IMR-90 (cell line): Measurements from ENCODE around the gene MMP2. TPM values are rescaled to one million over a fixed set of nuclear protein-coding genes. Genes with fewer than 3 reads are reported as not detected.
A peak's percentile ranks its signal among the peaks of the same experiment; 100 is the strongest.

ENCODE experiments used
- ATAC-seq: fragments of 200-7000 bp; cut with Tn5 transposase; 2 replicates; pipeline ENCODE4 v1.9.1; 2020; ENCODE audit warnings: low read depth, mild to moderate bottlenecking, moderate library complexity
- BruUV-seq: library from RNA; stranded (reverse); fragments of 400-500 nt; replicated peaks from 2 replicates; lab custom pipeline; 2021; lab: Mats Ljungman, UMichigan
- CTCF ChIA-PET: fragments of 300-600 bp; formaldehyde crosslinking; extraction: SDS; loops from one replicate; lab custom pipeline; 2021; ENCODE audit warnings: antibody characterized with exemption; lab: Yijun Ruan, JAX
- POLR2A ChIA-PET: fragments of 300-600 bp; sonication (Branson Sonifier 250); formaldehyde crosslinking; loops from one replicate; lab custom pipeline; 2022; ENCODE audit warnings: antibody characterized with exemption; ENCODE audit not compliant: unreplicated experiment; lab: Charles Lee
- DNase-seq: peaks from one replicate; pipeline ENCODE4 v3.0.0; 2013
- H2AFZ ChIP-seq: replicated peaks from 2 replicates; pipeline ENCODE3; 2013; ENCODE audit warnings: low read length, mild to moderate bottlenecking; ENCODE audit not compliant: poor library complexity
- H2AK5ac ChIP-seq: 2 replicates; pipeline ENCODE4 v1.6.1; 2013; ENCODE audit warnings: low read depth, low read length, inconsistent platforms
- H2AK9ac ChIP-seq: replicated peaks from 2 replicates; pipeline ENCODE3; 2013; ENCODE audit warnings: mild to moderate bottlenecking, low read depth, low read length, moderate library complexity; ENCODE audit not compliant: poor library complexity
- H2BK120ac ChIP-seq: 2 replicates; pipeline ENCODE4 v1.6.1; 2013; ENCODE audit warnings: low read depth, low read length, inconsistent platforms
- H2BK15ac ChIP-seq: 3 replicates; pipeline ENCODE4 v1.6.1; 2013; ENCODE audit warnings: low read depth, low read length, inconsistent platforms
- H2BK20ac ChIP-seq: 2 replicates; pipeline ENCODE4 v1.6.1; 2013; ENCODE audit warnings: low read depth, mild to moderate bottlenecking, inconsistent platforms, low read length, moderate library complexity
- H2BK5ac ChIP-seq: 2 replicates; pipeline ENCODE4 v1.6.1; 2013; ENCODE audit warnings: mild to moderate bottlenecking, low read depth, low read length, inconsistent platforms; ENCODE audit not compliant: poor library complexity, severe bottlenecking
- H3K14ac ChIP-seq: replicated peaks from 2 replicates; pipeline ENCODE4 v1.6.1; 2013; ENCODE audit warnings: low read depth, low read length, inconsistent platforms
- H3K18ac ChIP-seq: 2 replicates; pipeline ENCODE4 v1.6.1; 2013; ENCODE audit warnings: low read depth, low read length, control low read depth
- H3K23ac ChIP-seq: 2 replicates; pipeline ENCODE4 v1.6.1; 2013; ENCODE audit warnings: low read depth, low read length, inconsistent platforms
- H3K27ac ChIP-seq: 2 replicates; pipeline ENCODE4 v1.5.1; 2013; ENCODE audit warnings: mild to moderate bottlenecking, control low read depth, low read length; ENCODE audit not compliant: insufficient read depth
- H3K27me3 ChIP-seq: 2 replicates; pipeline ENCODE4 v1.6.1; 2013; ENCODE audit warnings: low read length; ENCODE audit not compliant: control insufficient read depth, insufficient read depth
- H3K36me3 ChIP-seq: 2 replicates; pipeline ENCODE4 v1.6.1; 2013; ENCODE audit warnings: low read length, mixed read lengths; ENCODE audit not compliant: control insufficient read depth, insufficient read depth
- H3K4ac ChIP-seq: 2 replicates; pipeline ENCODE4 v1.6.1; 2013; ENCODE audit warnings: low read depth, low read length, inconsistent platforms
- H3K4me1 ChIP-seq: 2 replicates; pipeline ENCODE4 v1.6.1; 2013; ENCODE audit warnings: low read length, mixed read lengths; ENCODE audit not compliant: control insufficient read depth, insufficient read depth
- H3K4me2 ChIP-seq: 2 replicates; pipeline ENCODE4 v1.6.1; 2013; ENCODE audit warnings: low read depth, mild to moderate bottlenecking, control low read depth, low read length, moderate library complexity
- H3K4me3 ChIP-seq: 2 replicates; pipeline ENCODE4 v1.5.1; 2013; ENCODE audit warnings: low read depth, mild to moderate bottlenecking, control low read depth, low read length, moderate library complexity; ENCODE audit not compliant: insufficient read depth
- H3K56ac ChIP-seq: 2 replicates; pipeline ENCODE4 v1.6.1; 2013; ENCODE audit warnings: low read length, inconsistent platforms; ENCODE audit not compliant: insufficient read depth; ENCODE audit errors: extremely low read depth
- H3K79me1 ChIP-seq, 2 experiments: 2 replicates each; pipeline ENCODE4 v1.6.1; 2013; ENCODE audit warnings: low read length in 2 of 2, inconsistent platforms in 1 of 2, low read depth in 1 of 2
- H3K9ac ChIP-seq: 2 replicates; pipeline ENCODE4 v1.6.1; 2013; ENCODE audit warnings: low read depth, low read length, control low read depth
- H3K9me1 ChIP-seq: 2 replicates; pipeline ENCODE4 v1.6.1; 2013; ENCODE audit warnings: low read length, inconsistent platforms; ENCODE audit not compliant: insufficient read depth
- H3K9me3 ChIP-seq: 2 replicates; pipeline ENCODE4 v1.6.1; 2013; ENCODE audit warnings: low read length; ENCODE audit not compliant: control insufficient read depth, insufficient read depth
- H4K20me1 ChIP-seq: 2 replicates; pipeline ENCODE4 v1.6.1; 2013; ENCODE audit warnings: low read length, inconsistent platforms; ENCODE audit not compliant: insufficient read depth
- H4K5ac ChIP-seq: 2 replicates; pipeline ENCODE4 v1.6.1; 2013; ENCODE audit warnings: mild to moderate bottlenecking, low read depth, low read length, control low read depth
- H4K8ac ChIP-seq, 2 experiments: 2 replicates each; pipeline ENCODE4 v1.6.1; 2013; ENCODE audit warnings: low read depth in 2 of 2, low read length in 2 of 2, control low read depth in 1 of 2, inconsistent platforms in 1 of 2
- H4K91ac ChIP-seq: 2 replicates; pipeline ENCODE4 v1.6.1; 2013; ENCODE audit warnings: low read depth, low read length, inconsistent platforms; ENCODE audit not compliant: insufficient read depth
- BHLHE40 ChIP-seq: fragments of 150-350 bp; IDR thresholded peaks from 2 replicates; pipeline ENCODE4 v1.6.1; 2016; ENCODE audit warnings: mild to moderate bottlenecking, low read depth, low read length
- CTCF ChIP-seq: conservative IDR thresholded peaks from 2 replicates; pipeline ENCODE4 v1.5.1; 2012; ENCODE audit warnings: mild to moderate bottlenecking, low read depth, low read length, improper control_type of control experiment
- FOS ChIP-seq: fragments of 150-350 bp; IDR thresholded peaks from 2 replicates; pipeline ENCODE4 v1.6.1; 2016; ENCODE audit warnings: low read depth, low read length
- MAFK ChIP-seq: IDR thresholded peaks from 2 replicates; pipeline ENCODE4 v1.6.1; 2012; ENCODE audit warnings: low read depth, low read length, improper control_type of control experiment
- MAZ ChIP-seq: IDR thresholded peaks from 2 replicates; pipeline ENCODE4 v1.6.1; 2012; ENCODE audit warnings: low read depth, mild to moderate bottlenecking, low read length, improper control_type of control experiment, moderate library complexity, borderline replicate concordance
- MXI1 ChIP-seq: IDR thresholded peaks from 2 replicates; pipeline ENCODE4 v1.6.1; 2012; ENCODE audit warnings: low read depth, mild to moderate bottlenecking, low read length, moderate library complexity, borderline replicate concordance
- NFE2L2 ChIP-seq: fragments of 150-350 bp; IDR thresholded peaks from 2 replicates; pipeline ENCODE4 v1.6.1; 2016; ENCODE audit warnings: low read depth, mild to moderate bottlenecking, low read length
- RAD21 ChIP-seq: IDR thresholded peaks from 2 replicates; pipeline ENCODE4 v1.6.1; 2012; ENCODE audit warnings: low read length, improper control_type of control experiment
- RFX5 ChIP-seq: IDR thresholded peaks from 2 replicates; pipeline ENCODE4 v1.8.0; 2012; ENCODE audit warnings: low read depth, mild to moderate bottlenecking, low read length, moderate library complexity
- SMC3 ChIP-seq: fragments of 150-350 bp; IDR thresholded peaks from 2 replicates; pipeline ENCODE4 v1.6.1; 2016; ENCODE audit warnings: low read depth, mild to moderate bottlenecking, antibody characterized with exemption, low read length, moderate library complexity
- WGBS, 2 experiments: methylation state at CpG; one replicate each; pipeline versions ENCODE4 v1.1.5 to v1.1.7; 2013; ENCODE audit warnings: missing lambda C conversion rate in 2 of 2; ENCODE audit not compliant: insufficient read length in 1 of 2; ENCODE audit errors: extremely low coverage in 2 of 2; 5-methylcytosine and 5-hydroxymethylcytosine counted together
- dilution Hi-C: fragments of 300-500 bp; cut with HindIII; formaldehyde crosslinking; loops from one replicate; pipeline ENCODE4 v1.14.3; 2018; ENCODE audit warnings: low sequenced_read_pairs; ENCODE audit not compliant: unreplicated experiment
- in situ Hi-C: fragments of 300-500 bp; cut with MboI; formaldehyde crosslinking; loops from 3 replicates; pipeline ENCODE4 v1.14.3; 2019; ENCODE audit warnings: low sequenced_read_pairs, inconsistent platforms, mixed read lengths
- intact Hi-C: fragments of 100-400 bp; cut with micrococcal nuclease; formaldehyde crosslinking; loops from 2 replicates; pipeline ENCODE4 v1.10.0; 2022
- polyA plus RNA-seq, 3 experiments: library from polyadenylated mRNA; depleted of rRNA; stranded (reverse); fragments of >200 nt; gene quantifications; 2 replicates each; pipeline ENCODE4 v1.2.3, GENCODE V29; 2012; ENCODE audit warnings: low replicate concordance in 1 of 3
- total RNA-seq: library from RNA; depleted of rRNA; stranded (reverse); fragments of >200 nt; gene quantifications from 2 replicates; pipeline ENCODE4 v1.2.3, GENCODE V29; 2012
- TF ChIP-seq, protein P1 (sequence below): fragments of 150-350 bp; IDR thresholded peaks from 2 replicates; pipeline ENCODE4 v1.6.1; 2016; ENCODE audit warnings: low read depth, mild to moderate bottlenecking, low read length, moderate library complexity, borderline replicate concordance

The MMP2 gene
- total and polyA plus RNA-seq, 2 of the 4 experiments (the other 2 are of a cell fraction): 240 to 574 TPM

- peak; percentile 75 for TF ChIP-seq BHLHE40
These were observed 1.2 kb downstream of the MMP2 start (continued) for GRCh38 chr16:55480228-55480655.

- intact Hi-C loops (loop anchor here (2.0 kb wide), 1 partner anchor 14 kb away; no protein-coding TSS in a partner anchor), dilution Hi-C loops (no loop called here), in situ Hi-C loops (loop anchor here (25.0 kb wide), 1 partner anchor 881 kb away; no protein-coding TSS in a partner anchor)
- peaks cover 32% of the 10 kb centered on the region for H3K9me1 ChIP-seq
- H3K27ac ChIP-seq: peak overlapping the region; percentile 81
- peak overlapping the region; percentile 13 for H2BK20ac ChIP-seq
- H2AK9ac ChIP-seq: peak overlapping the region; percentile 73
- WGBS, 2 experiments: no CpG with 5 or more reads among the region's 4 CpGs
- peaks cover 34% of the 10 kb centered on the region for H3K36me3 ChIP-seq
- ChIA-PET CTCF (no interaction called here), POLR2A (interaction anchor here (1.2 kb wide), 1 partner anchor 19 kb away, joined by 4 read pairs; no protein-coding TSS in a partner anchor)
- H4K91ac ChIP-seq: peak overlapping the region; percentile 64
- no peaks in the 10 kb centered on the region for H3K27me3 ChIP-seq
- peak overlapping the region; percentile 3; the same call in 1 of the 2 replicates for H3K23ac ChIP-seq
- H3K56ac ChIP-seq: no peak overlapping the region
- H2AFZ ChIP-seq: no peak overlapping the region
- no peaks in the 10 kb centered on the region for H3K9me3 ChIP-seq
- peaks cover 10% of the 10 kb centered on the region for H3K4me1 ChIP-seq
- peak overlapping the region; percentile 93 for H3K4me2 ChIP-seq
- H3K14ac ChIP-seq: peak overlapping the region; percentile 83; the same call in 1 of the 2 replicates
- no peak for ATAC-seq
- peak overlapping the region; percentile 66; the same call in 1 of the 2 replicates for H3K9ac ChIP-seq
- H2BK15ac ChIP-seq: no peak overlapping the region
- no peak for TF ChIP-seq CTCF
- TF ChIP-seq SMC3: no peak
- TF ChIP-seq, protein P1, sequence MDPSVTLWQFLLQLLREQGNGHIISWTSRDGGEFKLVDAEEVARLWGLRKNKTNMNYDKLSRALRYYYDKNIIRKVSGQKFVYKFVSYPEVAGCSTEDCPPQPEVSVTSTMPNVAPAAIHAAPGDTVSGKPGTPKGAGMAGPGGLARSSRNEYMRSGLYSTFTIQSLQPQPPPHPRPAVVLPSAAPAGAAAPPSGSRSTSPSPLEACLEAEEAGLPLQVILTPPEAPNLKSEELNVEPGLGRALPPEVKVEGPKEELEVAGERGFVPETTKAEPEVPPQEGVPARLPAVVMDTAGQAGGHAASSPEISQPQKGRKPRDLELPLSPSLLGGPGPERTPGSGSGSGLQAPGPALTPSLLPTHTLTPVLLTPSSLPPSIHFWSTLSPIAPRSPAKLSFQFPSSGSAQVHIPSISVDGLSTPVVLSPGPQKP: no peak
- no peak for TF ChIP-seq NFE2L2
- TF ChIP-seq MXI1: no peak
- no peak for TF ChIP-seq BHLHE40
- TF ChIP-seq RAD21: no peak
- no peak for TF ChIP-seq MAZ
- no peak for TF ChIP-seq MAFK
- TF ChIP-seq RFX5: no peak
- no peak for TF ChIP-seq FOS
- peaks cover 23% of the 10 kb centered on the region; the same call in 1 of the 2 replicates for H4K20me1 ChIP-seq
- no peak for DNase-seq
- peak overlapping the region; percentile 45; the same call in 1 of the 2 replicates for H4K5ac ChIP-seq
- peaks cover 34 to 60% of the 10 kb centered on the region in 2 experiments for H3K79me1 ChIP-seq
- H2BK120ac ChIP-seq: peak overlapping the region; percentile 48
- H2BK5ac ChIP-seq: peak overlapping the region; percentile 41
- H3K18ac ChIP-seq: peak overlapping the region; percentile 75
- peak overlapping the region; percentile 85 for H3K4me3 ChIP-seq
- no TSS peak for BruUV-seq
- peak overlapping the region; percentile 62 for H2AK5ac ChIP-seq
- H3K4ac ChIP-seq: peak overlapping the region; percentile 75
- H4K8ac ChIP-seq: peak overlapping the region in 1 of 2 experiments; percentile 35; a peak in 1 of 4 replicates
These were observed 2.0 kb downstream of the MMP2 start for GRCh38 chr16:55481023-55481422.
